HEK293 (cell line): ENCODE results near the gene GCH1.
"Not testable (repeated sequence)": the region's sequence is repeated elsewhere in the genome, so short reads cannot be mapped to it uniquely, and the experiment has no call there.

ENCODE experiments used
- FEZF1 ChIP-seq: fragments of 450-650 bp; formaldehyde crosslinking; IDR thresholded peaks from 2 replicates; pipeline ENCODE4 v1.5.1; 2016; ENCODE audit warnings: missing biosample characterization, missing genetic modification characterization
- MZF1 ChIP-seq: fragments of 450-650 bp; formaldehyde crosslinking; IDR thresholded peaks from 2 replicates; pipeline ENCODE4 v1.5.1; 2017; ENCODE audit warnings: missing biosample characterization, missing genetic modification characterization, borderline replicate concordance
- TCF7L2 ChIP-seq: IDR thresholded peaks from 2 replicates; pipeline ENCODE4 v1.6.1; 2011; ENCODE audit warnings: low read depth, mild to moderate bottlenecking, inconsistent platforms, low read length, moderate library complexity, borderline replicate concordance
- ZNF138 ChIP-seq: fragments of 450-650 bp; formaldehyde crosslinking; IDR thresholded peaks from 2 replicates; pipeline ENCODE4 v1.5.1; 2016; ENCODE audit warnings: missing biosample characterization, missing genetic modification characterization, borderline replicate concordance
- ZNF169 ChIP-seq: fragments of 450-650 bp; formaldehyde crosslinking; IDR thresholded peaks from 2 replicates; pipeline ENCODE4 v1.5.1; 2016; ENCODE audit warnings: missing biosample characterization, missing genetic modification characterization
- ZNF184 ChIP-seq: fragments of 450-650 bp; IDR thresholded peaks from 2 replicates; pipeline ENCODE4 v1.5.1; 2018; ENCODE audit warnings: missing biosample characterization, mild to moderate bottlenecking, missing genetic modification characterization
- ZNF701 ChIP-seq: fragments of 450-650 bp; formaldehyde crosslinking; IDR thresholded peaks from 2 replicates; pipeline ENCODE4 v1.5.1; 2016; ENCODE audit warnings: missing biosample characterization, missing genetic modification characterization
- ZNF837 ChIP-seq: fragments of 450-650 bp; formaldehyde crosslinking; IDR thresholded peaks from 2 replicates; pipeline ENCODE4 v1.5.1; 2016; ENCODE audit warnings: missing biosample characterization, missing genetic modification characterization
- ZSCAN16 ChIP-seq: fragments of 450-650 bp; formaldehyde crosslinking; IDR thresholded peaks from 2 replicates; pipeline ENCODE4 v1.5.1; 2016; ENCODE audit warnings: missing biosample characterization, missing genetic modification characterization
- TF ChIP-seq, protein P1 (sequence below): fragments of 450-650 bp; formaldehyde crosslinking; IDR thresholded peaks from 2 replicates; pipeline ENCODE4 v1.5.1; 2016; ENCODE audit warnings: missing biosample characterization, missing genetic modification characterization
- TF ChIP-seq, protein P2 (sequence below): fragments of 450-650 bp; formaldehyde crosslinking; IDR thresholded peaks from 2 replicates; pipeline ENCODE4 v1.5.1; 2016; ENCODE audit warnings: missing biosample characterization, missing genetic modification characterization
- TF ChIP-seq, protein P3 (sequence below): sonication (generic); formaldehyde crosslinking; IDR thresholded peaks from 2 replicates; pipeline ENCODE4 v1.8.1; 2022; ENCODE audit warnings: mild to moderate bottlenecking, moderate library complexity, missing genetic modification reagents
- TF ChIP-seq, protein P4 (sequence below): fragments of 450-650 bp; formaldehyde crosslinking; IDR thresholded peaks from 2 replicates; pipeline ENCODE4 v1.5.1; 2016; ENCODE audit warnings: missing biosample characterization, missing genetic modification characterization

DNA sequence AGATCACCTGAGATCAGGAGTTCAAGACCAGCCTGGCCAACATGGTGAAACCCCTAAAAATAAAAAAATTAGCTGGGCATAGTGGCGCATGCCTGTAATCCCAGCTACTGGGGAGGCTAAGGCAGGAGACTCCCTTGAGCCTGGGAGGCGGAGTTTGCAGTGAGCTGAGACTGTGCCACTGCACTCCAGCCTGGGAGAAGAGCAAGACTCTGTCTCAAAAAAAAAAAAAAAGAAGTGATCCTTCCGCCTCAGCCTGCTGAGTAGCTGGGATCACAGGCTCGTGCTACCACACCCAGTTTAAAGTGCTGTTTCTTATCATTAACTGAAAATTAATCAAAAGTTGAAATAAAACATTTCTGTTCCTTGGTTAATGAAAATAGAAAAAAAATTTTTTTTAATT is 6.3 kb upstream of the GCH1 start:
- TF ChIP-seq, protein P1, sequence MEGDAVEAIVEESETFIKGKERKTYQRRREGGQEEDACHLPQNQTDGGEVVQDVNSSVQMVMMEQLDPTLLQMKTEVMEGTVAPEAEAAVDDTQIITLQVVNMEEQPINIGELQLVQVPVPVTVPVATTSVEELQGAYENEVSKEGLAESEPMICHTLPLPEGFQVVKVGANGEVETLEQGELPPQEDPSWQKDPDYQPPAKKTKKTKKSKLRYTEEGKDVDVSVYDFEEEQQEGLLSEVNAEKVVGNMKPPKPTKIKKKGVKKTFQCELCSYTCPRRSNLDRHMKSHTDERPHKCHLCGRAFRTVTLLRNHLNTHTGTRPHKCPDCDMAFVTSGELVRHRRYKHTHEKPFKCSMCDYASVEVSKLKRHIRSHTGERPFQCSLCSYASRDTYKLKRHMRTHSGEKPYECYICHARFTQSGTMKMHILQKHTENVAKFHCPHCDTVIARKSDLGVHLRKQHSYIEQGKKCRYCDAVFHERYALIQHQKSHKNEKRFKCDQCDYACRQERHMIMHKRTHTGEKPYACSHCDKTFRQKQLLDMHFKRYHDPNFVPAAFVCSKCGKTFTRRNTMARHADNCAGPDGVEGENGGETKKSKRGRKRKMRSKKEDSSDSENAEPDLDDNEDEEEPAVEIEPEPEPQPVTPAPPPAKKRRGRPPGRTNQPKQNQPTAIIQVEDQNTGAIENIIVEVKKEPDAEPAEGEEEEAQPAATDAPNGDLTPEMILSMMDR (tag by site-specific recombination), result not testable (repeated sequence)
- TF ChIP-seq, protein P2, sequence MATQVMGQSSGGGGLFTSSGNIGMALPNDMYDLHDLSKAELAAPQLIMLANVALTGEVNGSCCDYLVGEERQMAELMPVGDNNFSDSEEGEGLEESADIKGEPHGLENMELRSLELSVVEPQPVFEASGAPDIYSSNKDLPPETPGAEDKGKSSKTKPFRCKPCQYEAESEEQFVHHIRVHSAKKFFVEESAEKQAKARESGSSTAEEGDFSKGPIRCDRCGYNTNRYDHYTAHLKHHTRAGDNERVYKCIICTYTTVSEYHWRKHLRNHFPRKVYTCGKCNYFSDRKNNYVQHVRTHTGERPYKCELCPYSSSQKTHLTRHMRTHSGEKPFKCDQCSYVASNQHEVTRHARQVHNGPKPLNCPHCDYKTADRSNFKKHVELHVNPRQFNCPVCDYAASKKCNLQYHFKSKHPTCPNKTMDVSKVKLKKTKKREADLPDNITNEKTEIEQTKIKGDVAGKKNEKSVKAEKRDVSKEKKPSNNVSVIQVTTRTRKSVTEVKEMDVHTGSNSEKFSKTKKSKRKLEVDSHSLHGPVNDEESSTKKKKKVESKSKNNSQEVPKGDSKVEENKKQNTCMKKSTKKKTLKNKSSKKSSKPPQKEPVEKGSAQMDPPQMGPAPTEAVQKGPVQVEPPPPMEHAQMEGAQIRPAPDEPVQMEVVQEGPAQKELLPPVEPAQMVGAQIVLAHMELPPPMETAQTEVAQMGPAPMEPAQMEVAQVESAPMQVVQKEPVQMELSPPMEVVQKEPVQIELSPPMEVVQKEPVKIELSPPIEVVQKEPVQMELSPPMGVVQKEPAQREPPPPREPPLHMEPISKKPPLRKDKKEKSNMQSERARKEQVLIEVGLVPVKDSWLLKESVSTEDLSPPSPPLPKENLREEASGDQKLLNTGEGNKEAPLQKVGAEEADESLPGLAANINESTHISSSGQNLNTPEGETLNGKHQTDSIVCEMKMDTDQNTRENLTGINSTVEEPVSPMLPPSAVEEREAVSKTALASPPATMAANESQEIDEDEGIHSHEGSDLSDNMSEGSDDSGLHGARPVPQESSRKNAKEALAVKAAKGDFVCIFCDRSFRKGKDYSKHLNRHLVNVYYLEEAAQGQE (tag by site-specific recombination), result not testable (repeated sequence)
- TF ChIP-seq, protein P3, sequence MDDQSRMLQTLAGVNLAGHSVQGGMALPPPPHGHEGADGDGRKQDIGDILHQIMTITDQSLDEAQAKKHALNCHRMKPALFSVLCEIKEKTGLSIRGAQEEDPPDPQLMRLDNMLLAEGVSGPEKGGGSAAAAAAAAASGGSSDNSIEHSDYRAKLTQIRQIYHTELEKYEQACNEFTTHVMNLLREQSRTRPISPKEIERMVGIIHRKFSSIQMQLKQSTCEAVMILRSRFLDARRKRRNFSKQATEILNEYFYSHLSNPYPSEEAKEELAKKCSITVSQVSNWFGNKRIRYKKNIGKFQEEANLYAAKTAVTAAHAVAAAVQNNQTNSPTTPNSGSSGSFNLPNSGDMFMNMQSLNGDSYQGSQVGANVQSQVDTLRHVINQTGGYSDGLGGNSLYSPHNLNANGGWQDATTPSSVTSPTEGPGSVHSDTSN (CRISPR knock-in tag), result not testable (repeated sequence)
- not testable (repeated sequence) for TF ChIP-seq MZF1 (tag by site-specific recombination); ZNF184; ZSCAN16 (tag by site-specific recombination); ZNF169 (tag by site-specific recombination); ZNF701 (tag by site-specific recombination); ZNF138 (tag by site-specific recombination); FEZF1; ZNF837; TCF7L2
- TF ChIP-seq, protein P4, sequence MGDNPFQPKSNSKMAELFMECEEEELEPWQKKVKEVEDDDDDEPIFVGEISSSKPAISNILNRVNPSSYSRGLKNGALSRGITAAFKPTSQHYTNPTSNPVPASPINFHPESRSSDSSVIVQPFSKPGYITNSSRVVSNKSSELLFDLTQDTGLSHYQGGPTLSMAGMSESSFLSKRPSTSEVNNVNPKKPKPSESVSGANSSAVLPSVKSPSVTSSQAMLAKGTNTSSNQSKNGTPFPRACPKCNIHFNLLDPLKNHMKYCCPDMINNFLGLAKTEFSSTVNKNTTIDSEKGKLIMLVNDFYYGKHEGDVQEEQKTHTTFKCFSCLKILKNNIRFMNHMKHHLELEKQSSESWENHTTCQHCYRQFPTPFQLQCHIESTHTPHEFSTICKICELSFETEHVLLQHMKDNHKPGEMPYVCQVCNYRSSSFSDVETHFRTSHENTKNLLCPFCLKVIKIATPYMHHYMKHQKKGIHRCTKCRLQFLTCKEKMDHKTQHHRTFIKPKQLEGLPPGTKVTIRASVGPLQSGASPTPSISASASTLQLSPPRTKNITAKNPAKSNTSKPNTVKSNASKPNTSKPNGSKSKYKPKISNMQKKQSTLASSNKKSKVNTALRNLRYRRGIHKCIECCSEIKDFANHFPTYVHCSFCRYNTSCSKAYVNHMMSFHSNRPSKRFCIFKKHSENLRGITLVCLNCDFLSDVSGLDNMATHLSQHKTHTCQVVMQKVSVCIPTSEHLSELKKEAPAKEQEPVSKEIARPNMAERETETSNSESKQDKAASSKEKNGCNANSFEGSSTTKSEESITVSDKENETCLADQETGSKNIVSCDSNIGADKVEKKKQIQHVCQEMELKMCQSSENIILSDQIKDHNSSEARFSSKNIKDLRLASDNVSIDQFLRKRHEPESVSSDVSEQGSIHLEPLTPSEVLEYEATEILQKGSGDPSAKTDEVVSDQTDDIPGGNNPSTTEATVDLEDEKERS (tag by site-specific recombination), result not testable (repeated sequence)
